Effector memory CD4-positive, alpha-beta T cell (primary cell): ENCODE measurements around the gene OPRM1.

Experiments used
- DNase-seq, 3 donors: peaks; one replicate each; pipeline ENCODE4 v3.0.0-alpha.2; 2020
- H3K27ac ChIP-seq: 2 replicates; pipeline ENCODE4 v1.7.0; 2013; ENCODE audit warnings: mild to moderate bottlenecking, low read length, moderate library complexity; ENCODE audit not compliant: insufficient read depth, poor library complexity, severe bottlenecking
- H3K27me3 ChIP-seq: replicated peaks from 2 replicates; pipeline ENCODE4 v1.7.0; 2013; ENCODE audit warnings: mild to moderate bottlenecking, low read length; ENCODE audit not compliant: insufficient read depth, control insufficient read depth, poor library complexity, severe bottlenecking
- H3K36me3 ChIP-seq: 2 replicates; pipeline ENCODE4 v1.7.0; 2013; ENCODE audit warnings: mild to moderate bottlenecking, low read length, moderate library complexity; ENCODE audit not compliant: control insufficient read depth, insufficient read depth
- H3K4me1 ChIP-seq: 2 replicates; pipeline ENCODE4 v1.7.0; 2013; ENCODE audit warnings: low read length, mild to moderate bottlenecking; ENCODE audit not compliant: control insufficient read depth, insufficient read depth, poor library complexity, severe bottlenecking
- H3K4me3 ChIP-seq: 2 replicates; pipeline ENCODE4 v1.7.0; 2013; ENCODE audit warnings: low read length, low read depth, mild to moderate bottlenecking; ENCODE audit not compliant: insufficient read depth, poor library complexity, severe bottlenecking
- H3K9me3 ChIP-seq: 2 replicates; pipeline ENCODE4 v1.7.0; 2013; ENCODE audit warnings: mild to moderate bottlenecking, low read length, moderate library complexity; ENCODE audit not compliant: control insufficient read depth
- total RNA-seq, 3 donors: gene quantifications; one replicate each; lab custom pipeline; 2026; lab: John Stamatoyannopoulos, UW

Gene OPRM1
- 0 to 0.17 (median 0.17) reads per million in 3 donors for total RNA-seq

GRCh38 chr6:154039231-154039842 lies at the start of gene OPRM1:
Gene OPRM1, plus strand, starts transcription at chr6:154039240. Its CDS starts 305 bp downstream, at chr6:154039545.
- H3K27me3 ChIP-seq, result no peaks in the 10 kb centered on the region
- H3K27ac ChIP-seq, result no peak within 1 kb of the TSS
- no peak within 1 kb of the TSS for H3K4me3 ChIP-seq
- H3K36me3 ChIP-seq, result no peaks in the 10 kb centered on the region
- H3K4me1 ChIP-seq, result no peaks in the 10 kb centered on the region
- no peak for DNase-seq
- H3K9me3 ChIP-seq, result no peaks in the 10 kb centered on the region

- Histone ChIP-seq H3K27me3 (no peaks in the 10 kb centered on the region), H3K4me1 (no peaks in the 10 kb centered on the region), H3K36me3 (no peaks in the 10 kb centered on the region), H3K9me3 (no peaks in the 10 kb centered on the region), H3K4me3 (no peak overlapping the region), H3K27ac (no peak overlapping the region)
- no peak for DNase-seq
Observed at GRCh38 chr6:153989989-153990388, 49.1 kb upstream of the OPRM1 start.

GRCh38 chr6:153994004-153994403 lies 45.0 kb upstream of the OPRM1 start:
- Histone ChIP-seq H3K27ac (no peak overlapping the region), H3K4me1 (no peaks in the 10 kb centered on the region), H3K9me3 (no peaks in the 10 kb centered on the region), H3K36me3 (no peaks in the 10 kb centered on the region), H3K27me3 (no peaks in the 10 kb centered on the region), H3K4me3 (no peak overlapping the region)
- no peak for DNase-seq

GRCh38 chr6:153994811-153995210 lies 44.2 kb upstream of the OPRM1 start:
- no peak overlapping the region for H3K27ac ChIP-seq
- no peaks in the 10 kb centered on the region for H3K36me3 ChIP-seq
- H3K4me3 ChIP-seq, result no peak overlapping the region
- H3K9me3 ChIP-seq, result no peaks in the 10 kb centered on the region
- H3K4me1 ChIP-seq, result no peaks in the 10 kb centered on the region
- DNase-seq, result no peak
- H3K27me3 ChIP-seq, result no peaks in the 10 kb centered on the region

- H3K9me3 ChIP-seq, result no peaks in the 10 kb centered on the region
- no peak for DNase-seq
- H3K4me3 ChIP-seq, result no peak overlapping the region
- H3K36me3 ChIP-seq, result no peaks in the 10 kb centered on the region
- no peaks in the 10 kb centered on the region for H3K27me3 ChIP-seq
- no peak overlapping the region for H3K27ac ChIP-seq
- H3K4me1 ChIP-seq, result no peaks in the 10 kb centered on the region
Observed at GRCh38 chr6:153997221-153997620, 41.8 kb upstream of the OPRM1 start.

GRCh38 chr6:154001494-154002285 lies 37.4 kb upstream of the OPRM1 start:
- H3K4me1 ChIP-seq, result no peaks in the 10 kb centered on the region
- H3K27ac ChIP-seq, result no peak overlapping the region
- DNase-seq, result no peak
- H3K36me3 ChIP-seq, result no peaks in the 10 kb centered on the region
- no peaks in the 10 kb centered on the region for H3K27me3 ChIP-seq
- H3K4me3 ChIP-seq, result no peak overlapping the region
- H3K9me3 ChIP-seq, result no peaks in the 10 kb centered on the region

- Histone ChIP-seq H3K9me3 (no peaks in the 10 kb centered on the region), H3K4me3 (no peak overlapping the region), H3K27ac (no peak overlapping the region), H3K4me1 (no peaks in the 10 kb centered on the region), H3K36me3 (no peaks in the 10 kb centered on the region), H3K27me3 (no peaks in the 10 kb centered on the region)
- DNase-seq, result no peak
Observed at GRCh38 chr6:154002894-154003293, 36.1 kb upstream of the OPRM1 start.

GRCh38 chr6:154010371-154010770 lies 28.7 kb upstream of the OPRM1 start:
- no peaks in the 10 kb centered on the region for H3K36me3 ChIP-seq
- H3K27ac ChIP-seq, result no peak overlapping the region
- H3K9me3 ChIP-seq, result no peaks in the 10 kb centered on the region
- H3K4me3 ChIP-seq, result no peak overlapping the region
- DNase-seq, result no peak
- no peaks in the 10 kb centered on the region for H3K27me3 ChIP-seq
- no peaks in the 10 kb centered on the region for H3K4me1 ChIP-seq

- Histone ChIP-seq H3K27me3 (no peaks in the 10 kb centered on the region), H3K4me3 (no peak overlapping the region), H3K36me3 (no peaks in the 10 kb centered on the region), H3K4me1 (no peaks in the 10 kb centered on the region), H3K9me3 (no peaks in the 10 kb centered on the region), H3K27ac (no peak overlapping the region)
- DNase-seq, result no peak
Observed at GRCh38 chr6:154012852-154013251, 26.2 kb upstream of the OPRM1 start.

- H3K36me3 ChIP-seq, result no peaks in the 10 kb centered on the region
- no peak overlapping the region for H3K4me3 ChIP-seq
- H3K4me1 ChIP-seq, result no peaks in the 10 kb centered on the region
- H3K9me3 ChIP-seq, result no peaks in the 10 kb centered on the region
- no peaks in the 10 kb centered on the region for H3K27me3 ChIP-seq
- no peak for DNase-seq
- H3K27ac ChIP-seq, result no peak overlapping the region
Observed at GRCh38 chr6:154017786-154018185, 21.3 kb upstream of the OPRM1 start.
